HG02798 (cell line): ENCODE measurements around the gene C1orf21.

Source experiments
- ATAC-seq: cut with Tn5 transposase; IDR thresholded peaks from one replicate; pipeline ENCODE4 v1.9.1; 2021; ENCODE audit warnings: mild to moderate bottlenecking; ENCODE audit not compliant: unreplicated experiment, poor library complexity

C1orf21 gene

GRCh38 chr1:184672013-184672726 lies 285.3 kb downstream of the C1orf21 start:
- ATAC-seq = no peak

GRCh38 chr1:184673305-184673704 lies 286.5 kb downstream of the C1orf21 start:
- no peak for ATAC-seq

- no peak for ATAC-seq
Observed at GRCh38 chr1:184677344-184677743, 290.5 kb downstream of the C1orf21 start.
